CD14-positive monocyte (primary cell): Measurements from ENCODE around the gene IMMP2L. TPM values are rescaled to one million over a fixed set of nuclear protein-coding genes. Genes with fewer than 3 reads are reported as not detected.

Experiments
- DNase-seq, 3 donors: peaks; one replicate each; pipeline ENCODE4 v3.0.0-alpha.2; 2011 to 2022
- H2AFZ ChIP-seq: 2 replicates; pipeline ENCODE4 v1.6.0; 2012; ENCODE audit warnings: mild to moderate bottlenecking, low read depth, low read length, inconsistent platforms; ENCODE audit not compliant: insufficient read depth, poor library complexity, severe bottlenecking
- H3K27ac ChIP-seq, 2 donors: 1 replicate in 1 of 2; 2 replicates in 1 of 2; pipeline ENCODE4 v1.5.1; 2012 to 2013; ENCODE audit warnings: low read length in 2 of 2, control low read depth in 1 of 2, inconsistent platforms in 1 of 2, low read depth in 1 of 2, mild to moderate bottlenecking in 1 of 2
- H3K27me3 ChIP-seq, 2 donors: one replicate each; pipeline versions ENCODE4 v1.6.0 to v1.6.1; 2011 to 2013; ENCODE audit warnings: low read length in 2 of 2; ENCODE audit not compliant: control insufficient read depth in 2 of 2, insufficient read depth in 2 of 2
- H3K36me3 ChIP-seq, 2 donors: replicated peaks in 1 of 2; 1 replicate in 1 of 2; 2 replicates in 1 of 2; pipeline versions ENCODE4 v1.5.1 to v1.6.1; 2012 to 2013; ENCODE audit warnings: low read length in 2 of 2, control low read depth in 1 of 2, inconsistent platforms in 1 of 2, mild to moderate bottlenecking in 1 of 2; ENCODE audit not compliant: insufficient read depth in 2 of 2, control insufficient read depth in 1 of 2
- H3K4me1 ChIP-seq, 2 donors: 1 replicate in 1 of 2; 2 replicates in 1 of 2; pipeline versions ENCODE4 v1.5.1 to v1.6.1; 2012 to 2013; ENCODE audit warnings: low read length in 2 of 2, control low read depth in 1 of 2, inconsistent platforms in 1 of 2, mild to moderate bottlenecking in 1 of 2, moderate library complexity in 1 of 2; ENCODE audit not compliant: insufficient read depth in 2 of 2, control insufficient read depth in 1 of 2
- H3K4me2 ChIP-seq: replicated peaks from 2 replicates; pipeline ENCODE3; 2012; ENCODE audit warnings: low read length, moderate library complexity, mild to moderate bottlenecking; ENCODE audit not compliant: poor library complexity, severe bottlenecking; ENCODE audit errors: extremely low read depth
- H3K4me3 ChIP-seq, 3 experiments: fragments of 200-600 bp in 1 of 3; sonication (generic) in 1 of 3; replicated peaks in 1 of 3; 1 replicate in 2 of 3; 2 replicates in 1 of 3; pipeline ENCODE4 v1.5.1; 2011 to 2013; ENCODE audit warnings: low read length in 3 of 3, mild to moderate bottlenecking in 3 of 3, control low read depth in 2 of 3, low read depth in 2 of 3, inconsistent platforms in 1 of 3, moderate library complexity in 1 of 3
- H3K79me2 ChIP-seq: 2 replicates; pipeline ENCODE4 v1.6.0; 2012; ENCODE audit warnings: mild to moderate bottlenecking, control low read depth, inconsistent platforms, low read length, moderate library complexity; ENCODE audit not compliant: insufficient read depth
- H3K9ac ChIP-seq: 2 replicates; pipeline ENCODE4 v1.6.0; 2017; ENCODE audit warnings: low read length, mild to moderate bottlenecking; ENCODE audit not compliant: insufficient read depth, poor library complexity, severe bottlenecking
- H3K9me3 ChIP-seq, 2 donors: replicated peaks in 1 of 2; 1 replicate in 1 of 2; 2 replicates in 1 of 2; pipeline versions ENCODE4 v1.5.1 to v1.6.1; 2012 to 2013; ENCODE audit warnings: low read length in 2 of 2, control low read depth in 1 of 2; ENCODE audit not compliant: control insufficient read depth in 1 of 2, insufficient read depth in 1 of 2
- H4K20me1 ChIP-seq: 2 replicates; pipeline ENCODE4 v1.6.0; 2012; ENCODE audit warnings: mild to moderate bottlenecking, low read length, control low read depth, moderate library complexity; ENCODE audit not compliant: insufficient read depth
- H3K27ac Mint-ChIP-seq, 7 donors: one replicate each; pipeline ENCODE4 v1.8.0; 2020; ENCODE audit warnings: mild to moderate bottlenecking in 7 of 7, mixed read lengths in 7 of 7, moderate library complexity in 6 of 7, inconsistent platforms in 2 of 7
- H3K27me3 Mint-ChIP-seq, 3 donors: one replicate each; pipeline ENCODE4 v1.8.0; 2021 to 2022; ENCODE audit warnings: low read depth in 3 of 3, mild to moderate bottlenecking in 3 of 3, mixed read lengths in 3 of 3, moderate library complexity in 3 of 3, inconsistent platforms in 1 of 3
- H3K36me3 Mint-ChIP-seq, 2 donors: one replicate each; pipeline ENCODE4 v1.8.0; 2020; ENCODE audit warnings: mixed read lengths in 2 of 2, inconsistent platforms in 1 of 2, mild to moderate bottlenecking in 1 of 2
- H3K4me1 Mint-ChIP-seq: one replicate; pipeline ENCODE4 v1.8.0; 2020; ENCODE audit warnings: mild to moderate bottlenecking, mixed read lengths
- H3K4me3 Mint-ChIP-seq, 2 donors: one replicate each; pipeline ENCODE4 v1.8.0; 2020; ENCODE audit warnings: mild to moderate bottlenecking in 2 of 2, mixed read lengths in 2 of 2, moderate library complexity in 1 of 2
- H3K9me3 Mint-ChIP-seq, 7 donors: one replicate each; pipeline ENCODE4 v1.8.0; 2020 to 2022; ENCODE audit warnings: mixed read lengths in 7 of 7, mild to moderate bottlenecking in 6 of 7, moderate library complexity in 6 of 7, inconsistent platforms in 2 of 7
- WGBS: methylation state at CpG from one replicate; pipeline ENCODE4 v1.1.5; 2013; ENCODE audit warnings: missing lambda C conversion rate; ENCODE audit not compliant: insufficient coverage; 5-methylcytosine and 5-hydroxymethylcytosine counted together
- intact Hi-C, 2 donors: fragments of 100-400 bp; cut with micrococcal nuclease; formaldehyde crosslinking; loops; one replicate each; pipeline versions ENCODE4 v1.15.0 to v1.15.1; 2023
- polyA plus RNA-seq, 3 donors: library from polyadenylated mRNA; depleted of rRNA in 1 of 3; unstranded in 2 of 3; stranded (reverse) in 1 of 3; fragments of 300-500 nt in 2 of 3; fragments of >200 nt in 1 of 3; fragmentation: Illumina TruSeq in 2 of 3; gene quantifications; 1 replicate in 2 of 3; 2 replicates in 1 of 3; pipeline ENCODE4 v1.2.3, GENCODE V29; 2012 to 2021
- TF ChIP-seq, protein P1 (sequence below): fragments of 200-600 bp; IDR thresholded peaks from one replicate; pipeline ENCODE4 v1.8.0; 2022; ENCODE audit warnings: antibody characterized with exemption, mild to moderate bottlenecking

The IMMP2L gene
- polyA plus RNA-seq, 3 donors = 1.9 to 6.4 (median 6.2) TPM

DNA sequence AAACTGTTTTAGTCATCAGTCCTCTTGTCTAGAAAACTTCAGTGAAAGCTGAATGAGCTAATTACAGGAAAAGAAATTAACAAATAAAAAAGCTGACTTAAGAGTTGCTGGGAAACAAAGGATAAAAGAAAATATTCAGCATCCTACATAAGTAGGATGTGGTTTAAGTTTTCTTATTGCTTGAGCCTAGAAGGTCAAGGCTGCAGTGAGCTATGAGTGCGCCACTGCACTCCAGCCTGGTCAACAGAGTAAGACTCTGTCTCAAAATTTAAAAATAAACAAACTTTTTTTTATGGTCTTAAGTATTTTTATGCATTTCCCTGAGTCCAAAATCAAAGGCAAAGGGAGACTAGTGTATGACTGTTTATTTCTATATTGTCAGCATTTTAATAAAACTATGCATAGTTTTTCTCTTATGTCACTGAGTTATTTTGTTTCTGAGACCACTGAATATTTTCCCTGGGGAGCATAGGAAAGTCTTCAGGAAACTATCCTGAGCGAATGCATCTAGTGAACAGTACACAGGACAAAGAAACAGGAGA lies 511.3 kb downstream of the IMMP2L start:
- H3K27ac Mint-ChIP-seq = no peak overlapping the region
- H3K4me1 Mint-ChIP-seq = no peaks in the 10 kb centered on the region
- no peaks in the 10 kb centered on the region for H4K20me1 ChIP-seq
- H3K27me3 Mint-ChIP-seq = peaks cover 0 to 2% (median 0%) of the 10 kb centered on the region in 3 donors
- H2AFZ ChIP-seq = no peak overlapping the region
- peaks cover 0 to 4% of the 10 kb centered on the region in 2 donors for H3K9me3 ChIP-seq
- no peaks in the 10 kb centered on the region for H3K27me3 ChIP-seq
- 100% methylated on average over 1 of the region's 2 CpGs for WGBS
- TF ChIP-seq, protein P1, sequence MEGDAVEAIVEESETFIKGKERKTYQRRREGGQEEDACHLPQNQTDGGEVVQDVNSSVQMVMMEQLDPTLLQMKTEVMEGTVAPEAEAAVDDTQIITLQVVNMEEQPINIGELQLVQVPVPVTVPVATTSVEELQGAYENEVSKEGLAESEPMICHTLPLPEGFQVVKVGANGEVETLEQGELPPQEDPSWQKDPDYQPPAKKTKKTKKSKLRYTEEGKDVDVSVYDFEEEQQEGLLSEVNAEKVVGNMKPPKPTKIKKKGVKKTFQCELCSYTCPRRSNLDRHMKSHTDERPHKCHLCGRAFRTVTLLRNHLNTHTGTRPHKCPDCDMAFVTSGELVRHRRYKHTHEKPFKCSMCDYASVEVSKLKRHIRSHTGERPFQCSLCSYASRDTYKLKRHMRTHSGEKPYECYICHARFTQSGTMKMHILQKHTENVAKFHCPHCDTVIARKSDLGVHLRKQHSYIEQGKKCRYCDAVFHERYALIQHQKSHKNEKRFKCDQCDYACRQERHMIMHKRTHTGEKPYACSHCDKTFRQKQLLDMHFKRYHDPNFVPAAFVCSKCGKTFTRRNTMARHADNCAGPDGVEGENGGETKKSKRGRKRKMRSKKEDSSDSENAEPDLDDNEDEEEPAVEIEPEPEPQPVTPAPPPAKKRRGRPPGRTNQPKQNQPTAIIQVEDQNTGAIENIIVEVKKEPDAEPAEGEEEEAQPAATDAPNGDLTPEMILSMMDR = no peak
- H3K27ac ChIP-seq = no peak overlapping the region
- DNase-seq = no peak
- no peaks in the 10 kb centered on the region for H3K36me3 Mint-ChIP-seq
- H3K4me2 ChIP-seq = no peak overlapping the region
- no peaks in the 10 kb centered on the region for H3K79me2 ChIP-seq
- no peaks in the 10 kb centered on the region for H3K36me3 ChIP-seq
- intact Hi-C loops = no loop called here
- H3K9ac ChIP-seq = no peak overlapping the region
- H3K9me3 Mint-ChIP-seq = peaks cover 0 to 7% (median 3%) of the 10 kb centered on the region in 7 donors
- no peaks in the 10 kb centered on the region for H3K4me1 ChIP-seq
- H3K4me3 ChIP-seq = no peak overlapping the region
- no peak overlapping the region for H3K4me3 Mint-ChIP-seq

DNA sequence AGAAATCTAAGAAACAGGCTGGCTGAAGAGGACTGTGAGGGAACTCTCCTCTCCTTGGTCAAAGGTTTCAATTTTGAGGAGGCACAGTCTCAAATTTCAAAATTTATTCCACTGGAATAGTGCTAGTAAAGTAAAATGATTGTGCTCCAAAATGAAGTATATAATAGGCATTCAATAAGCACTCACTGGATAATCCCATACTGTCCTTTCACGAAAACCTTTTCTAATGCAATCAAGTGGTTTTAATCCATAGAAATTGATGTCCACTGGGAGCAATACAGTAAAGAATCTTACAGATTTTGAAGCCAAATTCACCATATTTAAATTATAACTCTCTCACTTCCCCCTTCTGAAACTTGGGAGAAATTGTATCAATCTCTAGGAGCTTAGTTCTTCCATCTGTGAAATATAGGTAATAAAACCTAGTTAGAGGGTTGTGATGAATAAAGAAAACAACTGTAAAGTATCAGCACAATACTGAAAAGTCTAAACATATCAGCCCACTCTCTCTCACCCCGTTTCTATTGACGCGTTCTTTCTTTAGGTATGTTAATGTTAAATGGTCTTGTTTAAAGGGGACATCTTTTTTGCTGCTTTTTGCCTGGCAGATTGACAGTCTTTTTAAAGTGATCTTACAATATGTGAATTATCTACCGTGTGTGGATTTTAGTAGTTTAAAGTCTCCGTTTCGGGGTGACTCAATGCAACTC lies 512.2 kb downstream of the IMMP2L start:
- H3K27ac Mint-ChIP-seq = no peak overlapping the region
- Histone ChIP-seq H2AFZ (no peak overlapping the region), H3K9me3 (peaks cover 0 to 3% of the 10 kb centered on the region in 2 donors), H3K27me3 (no peaks in the 10 kb centered on the region), H3K79me2 (no peaks in the 10 kb centered on the region), H3K4me1 (no peaks in the 10 kb centered on the region), H4K20me1 (no peaks in the 10 kb centered on the region), H3K4me2 (no peak overlapping the region), H3K4me3 (no peak overlapping the region), H3K36me3 (no peaks in the 10 kb centered on the region), H3K9ac (no peak overlapping the region), H3K27ac (no peak overlapping the region)
- TF ChIP-seq, protein P1 = no peak
- peaks cover 0 to 2% (median 0%) of the 10 kb centered on the region in 3 donors for H3K27me3 Mint-ChIP-seq
- no peaks in the 10 kb centered on the region for H3K36me3 Mint-ChIP-seq
- WGBS = no CpG with 5 or more reads among the region's 7 CpGs
- H3K9me3 Mint-ChIP-seq = peaks cover 0 to 7% (median 3%) of the 10 kb centered on the region in 7 donors
- no peak for DNase-seq
- no peak overlapping the region for H3K4me3 Mint-ChIP-seq
- intact Hi-C loops = no loop called here
- H3K4me1 Mint-ChIP-seq = no peaks in the 10 kb centered on the region
